Measurements from ENCODE around the gene CABCOCO1. TPM values are rescaled to one million over a fixed set of nuclear protein-coding genes. Genes with fewer than 3 reads are reported as not detected.
A peak's percentile ranks its signal among the peaks of the same experiment; 100 is the strongest.

CABCOCO1 gene
- total and polyA plus RNA-seq, 9 of the 15 experiments (the other 6 are each of a cell fraction or from before 2014, with no cell fraction given): 0.04 TPM; not detected in 8

GRCh38 chr10:61733358-61733940 is 70.7 kb downstream of the CABCOCO1 start (continued):
- 0 out of 4 replicates have a peak, but pooled peaks of 1 of the 2 experiments have one; percentile 7 for TF ChIP-seq NONO (IDR thresholded peaks at IDR 0.05; ENCODE audit: low read depth in 2 of 2, low read length in 1 of 2)
- no peak for TF ChIP-seq ILK (tag; IDR thresholded peaks at IDR 0.05; ENCODE audit: borderline replicate concordance, low read depth)
- TF ChIP-seq OTX1 (CRISPR knock-in tag; IDR thresholded peaks at IDR 0.05): no peak
- peak; percentile 63 for TF ChIP-seq MAFG (tag; conservative IDR thresholded peaks at IDR 0.05)
- peak; percentile 67 for TF ChIP-seq ZNF316 (IDR thresholded peaks at IDR 0.05)
- TF ChIP-seq ARID2 (IDR thresholded peaks at IDR 0.05): 0 out of 2 replicates have a peak, but pooled peaks have one; percentile 24
- TF ChIP-seq ARNT (IDR thresholded peaks at IDR 0.05): 0 out of 4 replicates have a peak, but pooled peaks of 1 of the 2 experiments have one; percentile 22
- TF ChIP-seq DEAF1 (CRISPR knock-in tag; IDR thresholded peaks at IDR 0.05): peak; percentile 53; the same call in 1 of the 2 replicates
- TF ChIP-seq ZNF24 (IDR thresholded peaks at IDR 0.05): peak; percentile 39; the same call in 1 of the 2 replicates
- TF ChIP-seq SMC3 (conservative IDR thresholded peaks at IDR 0.05; ENCODE audit: insufficient read depth, low read depth, low read length): peak; percentile 50
- no peak for TF ChIP-seq ZNF717 (CRISPR knock-in tag; IDR thresholded peaks at IDR 0.05)
- 0 out of 2 replicates have a peak, but pooled peaks have one; percentile 28 for TF ChIP-seq NBN (IDR thresholded peaks at IDR 0.05; ENCODE audit: low read depth)
- TF ChIP-seq CTCF (IDR thresholded peaks at IDR 0.05 in 2 of 3, conservative IDR thresholded peaks at IDR 0.05 in 1 of 3; ENCODE audit: insufficient read depth in 2 of 3, low read depth in 1 of 3, low read length in 3 of 3): peak; percentile 63 to 73 (median 65); a peak in 5 of 6 replicates
- TF ChIP-seq VEZF1 (CRISPR knock-in tag; IDR thresholded peaks at IDR 0.05): no peak
- TF ChIP-seq C11orf30 (IDR thresholded peaks at IDR 0.05; ENCODE audit: low read depth): peak; percentile 46; the same call in 1 of the 2 replicates
- TF ChIP-seq MCM5 (IDR thresholded peaks at IDR 0.05; ENCODE audit: low read depth): no peak
- TF ChIP-seq RAD21 (CRISPR knock-in tag; conservative IDR thresholded peaks at IDR 0.05 in 1 of 2, IDR thresholded peaks at IDR 0.05 in 1 of 2): peak; percentile 81 to 87
- peak; percentile 48; the same call in 1 of the 2 replicates for TF ChIP-seq MAFK (IDR thresholded peaks at IDR 0.05; ENCODE audit: low read length)

Data from K562 (cell line).